Ishikawa (cell line): Measurements from ENCODE around the gene MDH1B.

Experiments used
- EP300 ChIP-seq: IDR thresholded peaks from 2 replicates; pipeline ENCODE4 v1.6.1; 2012; ENCODE audit warnings: borderline replicate concordance
- MAX ChIP-seq: IDR thresholded peaks from 2 replicates; pipeline ENCODE4 v1.6.1; 2012
- RAD21 ChIP-seq: IDR thresholded peaks from 2 replicates; pipeline ENCODE4 v1.6.1; 2012; ENCODE audit warnings: low read depth
- REST ChIP-seq: IDR thresholded peaks from 2 replicates; pipeline ENCODE4 v1.6.1; 2012; ENCODE audit warnings: low read depth, mild to moderate bottlenecking

GRCh38 chr2:206764673-206765241 is 371 bp downstream of the MDH1B start:
- TF ChIP-seq REST (no peak), MAX (no peak), EP300 (no peak), RAD21 (no peak)
